ENCODE data around the gene MSI2. TPM values are rescaled to one million over a fixed set of nuclear protein-coding genes. Genes with fewer than 3 reads are reported as not detected.

MSI2 gene
- total RNA-seq, 2 donors from 2014 or later, result 88.3 to 114 TPM

GRCh38 chr17:57580055-57580739 lies 323.9 kb downstream of the MSI2 start:
- WGBS, 2 experiments (ENCODE audit: insufficient coverage in 1 of 2, insufficient read length in 1 of 2), result 81 to 88% methylated on average over 2 to 5 of the region's 5 CpGs
- Mint-ChIP-seq H3K9me3 (no peaks in the 10 kb centered on the region), H3K4me1 (peaks cover 43% of the 10 kb centered on the region), H3K27me3 (ENCODE audit: insufficient read depth) (no peaks in the 10 kb centered on the region), H3K36me3 (ENCODE audit: low read depth) (no peaks in the 10 kb centered on the region), H3K4me3 (no peak overlapping the region), H3K27ac (no peak overlapping the region)
- no peak overlapping the region for H3K27ac ChIP-seq (ENCODE audit: low read depth, low read length)
- H3K4me1 ChIP-seq (ENCODE audit: control insufficient read depth, insufficient read depth, low read length), result peaks cover 10% of the 10 kb centered on the region
- DNase-seq, result peak; percentile 59
- H3K9me3 ChIP-seq (ENCODE audit: control insufficient read depth, low read length), result no peaks in the 10 kb centered on the region
- no peaks in the 10 kb centered on the region for H3K36me3 ChIP-seq (ENCODE audit: control insufficient read depth, insufficient read depth, low read length)
- no peaks in the 10 kb centered on the region for H3K27me3 ChIP-seq (ENCODE audit: control insufficient read depth, insufficient read depth, low read length, poor library complexity, severe bottlenecking)
- no peak overlapping the region for H3K9ac ChIP-seq (ENCODE audit: extremely low read depth, low read length, poor library complexity, severe bottlenecking)
- TF ChIP-seq CTCF (conservative IDR thresholded peaks at IDR 0.05), result no peak
- no peak overlapping the region for H3K4me3 ChIP-seq (ENCODE audit: low read length)

- Histone ChIP-seq H3K4me1 (ENCODE audit: control insufficient read depth, insufficient read depth, low read length) (peaks cover 6% of the 10 kb centered on the region), H3K36me3 (ENCODE audit: control insufficient read depth, insufficient read depth, low read length) (no peaks in the 10 kb centered on the region), H3K9me3 (ENCODE audit: control insufficient read depth, low read length) (no peaks in the 10 kb centered on the region), H3K4me3 (ENCODE audit: low read length) (no peak overlapping the region), H3K9ac (ENCODE audit: extremely low read depth, low read length, poor library complexity, severe bottlenecking) (no peak overlapping the region), H3K27me3 (ENCODE audit: control insufficient read depth, insufficient read depth, low read length, poor library complexity, severe bottlenecking) (no peaks in the 10 kb centered on the region), H3K27ac (ENCODE audit: low read depth, low read length) (no peak overlapping the region)
- Mint-ChIP-seq H3K4me1 (peaks cover 27% of the 10 kb centered on the region), H3K27ac (no peak overlapping the region), H3K27me3 (ENCODE audit: insufficient read depth) (no peaks in the 10 kb centered on the region), H3K36me3 (ENCODE audit: low read depth) (no peaks in the 10 kb centered on the region), H3K4me3 (no peak overlapping the region), H3K9me3 (no peaks in the 10 kb centered on the region)
- DNase-seq, result no peak
- 83 to 89% methylated on average over 3 to 4 of the region's 6 CpGs for WGBS, 2 experiments (ENCODE audit: insufficient coverage in 1 of 2, insufficient read length in 1 of 2)
- no peak for TF ChIP-seq CTCF (conservative IDR thresholded peaks at IDR 0.05)
These were observed 326.8 kb downstream of the MSI2 start for GRCh38 chr17:57582881-57583756.

DNA sequence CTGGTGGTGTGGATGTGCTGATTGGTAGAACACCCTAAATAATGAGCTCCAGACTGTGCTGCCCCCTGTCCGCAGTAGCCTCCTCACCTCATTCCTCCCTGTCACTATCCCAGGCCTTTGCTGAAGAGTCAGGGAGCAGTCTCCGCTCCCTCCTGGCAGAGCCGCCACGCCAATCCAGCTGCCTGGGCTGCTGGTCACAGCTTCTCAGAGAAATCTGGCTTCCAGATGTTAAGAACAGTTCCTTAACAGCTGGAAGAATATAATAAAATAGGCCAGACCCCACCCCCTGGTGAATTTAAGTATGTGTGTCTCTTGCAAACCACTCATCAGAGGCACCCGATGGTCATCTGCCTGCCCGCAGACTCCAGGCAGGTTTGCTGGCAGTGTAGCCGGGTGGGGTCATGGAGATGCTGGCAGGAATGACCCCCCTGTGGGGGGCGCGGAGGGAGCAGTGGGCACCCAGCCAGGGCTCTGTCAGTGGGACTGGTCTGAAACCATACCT lies 327.8 kb downstream of the MSI2 start:
- DNase-seq, result peak; percentile 76
- Histone ChIP-seq H3K27me3 (ENCODE audit: control insufficient read depth, insufficient read depth, low read length, poor library complexity, severe bottlenecking) (no peaks in the 10 kb centered on the region), H3K9me3 (ENCODE audit: control insufficient read depth, low read length) (no peaks in the 10 kb centered on the region), H3K27ac (ENCODE audit: low read depth, low read length) (no peak overlapping the region), H3K36me3 (ENCODE audit: control insufficient read depth, insufficient read depth, low read length) (no peaks in the 10 kb centered on the region), H3K9ac (ENCODE audit: extremely low read depth, low read length, poor library complexity, severe bottlenecking) (no peak overlapping the region), H3K4me1 (ENCODE audit: control insufficient read depth, insufficient read depth, low read length) (no peaks in the 10 kb centered on the region), H3K4me3 (ENCODE audit: low read length) (no peak overlapping the region)
- TF ChIP-seq CTCF (conservative IDR thresholded peaks at IDR 0.05), result peak; percentile 47
- H3K4me3 Mint-ChIP-seq, result no peak overlapping the region
- no peak overlapping the region for H3K27ac Mint-ChIP-seq
- no peaks in the 10 kb centered on the region for H3K36me3 Mint-ChIP-seq (ENCODE audit: low read depth)
- peaks cover 27% of the 10 kb centered on the region for H3K4me1 Mint-ChIP-seq
- H3K9me3 Mint-ChIP-seq, result no peaks in the 10 kb centered on the region
- H3K27me3 Mint-ChIP-seq (ENCODE audit: insufficient read depth), result no peaks in the 10 kb centered on the region
- WGBS, 2 experiments (ENCODE audit: insufficient coverage in 1 of 2, insufficient read length in 1 of 2), result 93 to 95% methylated on average over 4 to 9 of the region's 9 CpGs

All from endodermal cell (in vitro differentiated cells).